SH-SY5Y (cell line): ENCODE measurements around the gene FAM162A.
A peak's percentile ranks its signal among the peaks of the same experiment; 100 is the strongest.

Experiments
- GATA2 ChIP-seq: IDR thresholded peaks from 2 replicates; pipeline ENCODE4 v1.6.1; 2011; ENCODE audit warnings: mild to moderate bottlenecking, low read depth, low read length
- GATA3 ChIP-seq: IDR thresholded peaks from 2 replicates; pipeline ENCODE4 v1.6.1; 2011; ENCODE audit warnings: low read depth, mild to moderate bottlenecking, low read length, moderate library complexity

Gene FAM162A

DNA sequence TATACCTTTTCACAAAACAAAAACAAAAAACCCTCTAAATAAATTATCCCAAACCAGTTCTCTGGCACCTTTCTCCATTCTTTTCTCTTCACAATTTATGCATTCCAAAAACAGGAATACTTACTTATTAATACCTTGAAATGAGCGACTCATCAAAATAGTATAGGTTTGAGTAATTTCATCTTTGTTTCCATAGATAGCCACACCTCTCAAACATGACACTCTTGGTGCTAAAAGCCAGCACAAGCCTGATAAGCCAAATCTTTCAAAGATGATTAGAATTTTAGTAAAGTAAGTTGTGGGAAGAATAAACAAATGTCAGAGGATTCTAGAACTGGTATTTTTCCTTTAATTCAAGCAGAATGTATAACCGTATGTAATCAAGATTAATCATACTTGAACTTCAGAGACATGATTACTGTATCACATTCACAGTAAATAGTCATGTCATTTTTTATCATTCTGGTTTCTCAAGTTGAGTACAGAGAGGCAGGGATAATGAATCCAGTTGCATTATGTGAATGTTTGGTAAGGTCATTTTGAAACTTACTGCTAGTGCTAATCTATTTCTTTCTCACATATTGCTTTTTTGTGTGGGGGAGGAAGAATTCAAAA lies 44.0 kb downstream of the FAM162A start:
- no peak for TF ChIP-seq GATA2
- TF ChIP-seq GATA3, result no peak

DNA sequence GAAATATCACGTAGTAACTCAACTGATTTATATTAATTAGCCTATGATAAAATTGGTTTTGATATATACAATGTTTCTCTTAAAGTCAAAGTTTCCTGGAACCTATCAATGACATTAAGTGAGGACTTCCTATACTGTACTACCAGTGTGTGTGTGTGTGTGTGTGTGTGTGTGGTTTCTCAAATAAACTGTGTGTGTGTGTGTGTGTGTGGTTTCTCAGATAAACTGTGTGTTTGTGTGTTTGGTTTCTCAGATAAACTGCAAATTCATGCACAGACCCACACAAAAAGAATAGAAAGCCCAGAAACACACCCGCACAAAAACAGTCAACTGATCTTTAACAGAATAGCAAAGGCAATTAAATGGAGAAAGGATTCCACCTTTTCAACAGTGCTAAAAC lies 46.4 kb downstream of the FAM162A start:
- TF ChIP-seq GATA3 (no peak), GATA2 (no peak)

DNA sequence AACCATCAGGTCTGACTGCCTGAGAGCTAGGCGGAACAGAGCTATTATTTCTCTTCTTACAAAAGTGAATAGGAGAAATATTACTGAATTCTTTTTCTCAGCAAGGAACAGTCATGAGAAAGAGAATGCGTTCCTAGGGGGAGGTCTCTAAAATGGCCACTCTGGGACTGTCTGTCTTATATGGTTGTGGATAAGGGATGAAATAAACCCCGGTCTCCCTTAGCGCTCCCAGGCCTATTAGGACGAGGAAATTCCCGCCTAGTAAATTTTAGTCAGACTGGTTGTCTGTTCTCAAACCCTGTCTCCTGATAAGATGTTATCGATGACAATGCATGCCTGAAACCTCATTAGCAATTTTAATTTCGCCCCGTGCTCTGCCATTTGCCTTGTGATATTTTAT lies 52.0 kb downstream of the FAM162A start:
- TF ChIP-seq GATA2 (no peak), GATA3 (no peak)

DNA sequence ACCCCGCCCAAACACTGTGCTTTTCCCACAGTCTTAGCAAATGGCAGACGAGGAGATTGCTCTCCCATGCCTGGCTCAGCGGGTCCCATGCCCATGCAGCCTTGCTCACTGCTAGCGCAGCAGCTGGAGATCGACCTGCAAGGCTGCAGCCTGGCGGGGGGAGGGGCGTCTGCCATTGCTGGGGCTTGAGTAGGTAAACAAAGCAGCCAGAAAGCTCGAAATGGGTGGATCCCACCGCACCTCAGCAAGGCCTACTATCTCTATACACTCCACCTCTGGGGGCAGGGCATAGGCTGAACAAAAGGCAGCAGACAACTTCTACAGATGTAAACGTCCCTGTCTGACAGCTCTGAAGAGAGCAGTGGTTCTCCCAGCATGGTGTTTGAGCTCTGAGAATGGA lies 59.1 kb downstream of the FAM162A start:
- TF ChIP-seq GATA3, result no peak
- no peak for TF ChIP-seq GATA2

DNA sequence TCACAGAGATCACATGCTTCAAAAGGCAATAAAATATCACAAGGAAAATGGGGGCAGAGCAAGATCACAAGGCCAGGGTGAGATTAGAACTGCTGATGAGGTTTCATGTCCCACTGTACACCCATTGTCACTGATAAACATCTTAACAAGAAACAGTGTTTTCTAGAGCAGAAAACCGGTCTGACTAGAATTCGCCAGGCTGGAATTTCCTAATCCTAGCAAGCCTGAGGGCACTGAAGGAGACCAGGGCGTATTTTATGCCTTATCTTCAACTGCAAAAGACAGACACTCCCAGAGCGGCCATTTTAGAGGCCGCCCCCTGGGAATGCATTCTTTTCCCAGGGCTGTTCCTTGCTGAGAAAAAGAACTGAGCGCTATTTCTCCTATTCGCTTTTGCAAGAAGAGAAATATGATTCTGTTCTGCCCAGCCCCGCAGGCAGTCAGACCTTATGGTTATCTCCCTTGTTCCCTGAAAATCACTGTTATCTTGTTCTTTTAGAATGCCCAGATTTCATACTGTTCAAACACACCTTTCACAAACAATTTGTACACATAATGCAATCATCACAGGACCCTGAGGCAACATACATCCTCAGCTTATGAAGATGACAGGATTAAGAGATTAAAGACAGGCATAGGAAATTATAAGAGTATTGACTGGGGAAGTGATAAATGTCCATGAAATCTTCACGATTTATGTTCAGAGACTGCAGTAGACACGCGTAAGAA lies 59.9 kb downstream of the FAM162A start:
- peak; percentile 49 for TF ChIP-seq GATA2

DNA sequence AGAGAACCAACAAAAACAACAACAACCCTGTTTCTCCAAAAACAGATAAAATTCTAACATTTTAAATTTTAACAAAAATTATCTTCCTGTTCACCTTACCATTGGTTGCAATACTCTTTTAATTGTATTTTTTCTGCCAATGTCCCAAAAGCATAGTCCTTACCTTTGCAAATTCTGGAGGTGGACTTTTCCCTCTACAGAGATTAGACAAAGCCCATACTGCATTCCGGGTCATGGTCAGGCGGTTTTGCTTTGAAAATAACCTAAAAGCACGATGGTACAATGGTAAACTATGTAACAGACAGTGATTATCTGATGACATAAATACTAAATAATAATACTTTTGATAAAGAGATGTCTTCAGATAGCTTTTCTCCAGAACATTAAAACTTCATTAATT lies 67.4 kb downstream of the FAM162A start:
- TF ChIP-seq GATA2 (no peak), GATA3 (no peak)

DNA sequence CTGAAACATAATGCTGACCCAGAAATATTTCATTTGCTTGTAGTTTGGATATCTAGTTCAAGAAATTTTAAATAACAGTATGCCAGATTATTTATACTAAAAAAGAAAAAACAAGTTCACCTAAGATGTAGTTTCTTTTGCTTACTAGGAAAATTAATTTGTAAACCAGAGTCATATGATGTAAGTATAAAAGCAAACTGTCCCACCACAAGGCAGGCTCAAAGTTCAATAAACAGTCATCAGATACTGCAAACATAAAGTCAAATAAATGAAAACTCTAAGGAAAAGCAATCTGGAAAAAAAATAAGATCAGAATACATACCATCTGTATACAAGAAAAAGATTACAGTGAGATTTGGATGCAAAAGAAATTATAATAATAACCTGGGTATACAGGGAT lies 72.1 kb downstream of the FAM162A start:
- TF ChIP-seq GATA2 (no peak), GATA3 (no peak)

DNA sequence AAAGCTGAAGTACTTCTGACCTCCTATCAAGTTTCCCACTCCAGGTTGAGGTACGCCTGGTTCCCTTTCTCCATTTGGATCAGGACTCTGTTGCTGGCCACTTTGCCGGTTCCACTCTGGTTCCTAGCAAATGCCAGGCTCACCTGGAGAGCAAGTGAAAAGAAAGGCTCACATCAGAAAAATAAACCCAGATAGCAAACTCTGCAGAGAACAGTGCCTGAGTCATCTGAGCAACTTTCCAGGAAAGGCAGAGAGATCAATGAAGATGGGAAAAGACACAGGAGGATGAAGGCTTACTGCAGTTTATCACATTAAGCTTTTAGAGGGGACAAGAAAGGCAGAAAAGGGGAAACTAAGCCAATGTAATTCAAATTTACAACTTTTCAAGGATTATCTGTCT lies 73.7 kb downstream of the FAM162A start:
- TF ChIP-seq GATA3 (no peak), GATA2 (no peak)

DNA sequence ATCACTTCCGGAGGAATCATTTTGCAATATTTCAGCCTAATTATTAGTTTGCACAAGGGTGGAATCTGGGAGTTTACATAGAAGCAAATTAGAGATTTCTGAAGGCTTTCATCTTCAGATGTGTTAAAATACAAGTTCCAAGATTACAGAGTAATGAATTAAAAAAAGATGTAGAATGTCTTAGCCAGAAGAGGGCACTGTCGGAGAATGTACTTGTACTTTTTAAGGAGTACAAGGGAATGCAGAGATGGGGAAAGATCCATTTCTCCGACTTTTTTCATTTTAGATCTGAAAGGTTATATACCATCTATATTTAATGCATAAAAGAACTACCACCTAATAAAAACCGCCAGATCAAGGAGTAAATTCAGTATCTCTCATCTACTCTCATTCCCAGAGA lies 75.0 kb downstream of the FAM162A start:
- TF ChIP-seq GATA3 (no peak), GATA2 (no peak)

DNA sequence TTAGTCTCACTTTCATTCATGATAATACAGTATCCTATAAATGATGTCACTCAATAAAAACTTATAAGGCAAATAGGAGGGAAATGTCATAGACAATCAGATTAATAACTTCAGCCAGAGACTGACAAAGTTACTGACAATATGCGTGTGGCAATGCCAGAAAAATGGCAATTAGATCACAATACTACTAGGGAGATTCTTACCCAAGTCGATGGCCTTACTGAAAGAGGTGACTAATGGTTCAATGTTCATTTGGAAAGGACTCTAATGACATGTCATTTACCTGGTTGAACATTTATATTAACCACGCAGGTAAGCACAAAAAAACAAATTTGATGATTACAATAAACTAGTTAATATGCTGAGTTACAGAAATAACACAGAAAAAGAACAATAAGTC lies 77.8 kb downstream of the FAM162A start:
- TF ChIP-seq GATA2 (no peak), GATA3 (no peak)
